ENCODE data around the gene RBM20. TPM values are rescaled to one million over a fixed set of nuclear protein-coding genes. Genes with fewer than 3 reads are reported as not detected.

Gene RBM20
- total and polyA plus RNA-seq, 2 of the 13 experiments (the other 11 are each of a cell fraction or from before 2014, with no cell fraction given), result 0.02 to 0.22 TPM

- TF ChIP-seq ZNF616 (CRISPR knock-in tag; IDR thresholded peaks at IDR 0.05; ENCODE audit: low read depth), result no peak
- no peak for TF ChIP-seq ZNF749 (CRISPR knock-in tag; IDR thresholded peaks at IDR 0.05; ENCODE audit: borderline replicate concordance)
- no peak for TF ChIP-seq JDP2 (CRISPR knock-in tag; IDR thresholded peaks at IDR 0.05; ENCODE audit: borderline replicate concordance)
- no peak for TF ChIP-seq SNAPC5 (CRISPR knock-in tag; IDR thresholded peaks at IDR 0.05; ENCODE audit: borderline replicate concordance)
- TF ChIP-seq YY1 (IDR thresholded peaks at IDR 0.05; ENCODE audit: insufficient read depth, insufficient replicate concordance, low read depth, low read length), result no peak
- TF ChIP-seq CBX2 (IDR thresholded peaks at IDR 0.05; ENCODE audit: low read depth, low read length), result no peak
- TF ChIP-seq CBX2 (CRISPR knock-in tag; IDR thresholded peaks at IDR 0.05; ENCODE audit: low read depth), result no peak
- TF ChIP-seq CCAR2 (optimal IDR thresholded peaks at IDR 0.05; ENCODE audit: low read depth, low read length), result no peak
- no peak for TF ChIP-seq SIN3A (IDR thresholded peaks at IDR 0.05; ENCODE audit: borderline replicate concordance, low read depth, low read length)
- TF ChIP-seq GLI4 (CRISPR knock-in tag; IDR thresholded peaks at IDR 0.05; ENCODE audit: borderline replicate concordance), result no peak
- no peak for TF ChIP-seq ZFP37 (CRISPR knock-in tag; IDR thresholded peaks at IDR 0.05; ENCODE audit: borderline replicate concordance)
- TF ChIP-seq MNT (IDR thresholded peaks at IDR 0.05), result no peak
- no peak for TF ChIP-seq MEIS2 (CRISPR knock-in tag; IDR thresholded peaks at IDR 0.05)
- TF ChIP-seq ZNF383 (CRISPR knock-in tag; IDR thresholded peaks at IDR 0.05; ENCODE audit: borderline replicate concordance), result no peak
- TF ChIP-seq PTBP1 (IDR thresholded peaks at IDR 0.05; ENCODE audit: low read depth, low read length, poor library complexity, severe bottlenecking), result no peak
- no peak for TF ChIP-seq ZNF557 (CRISPR knock-in tag; IDR thresholded peaks at IDR 0.05)
- TF ChIP-seq ZBTB4 (CRISPR knock-in tag; IDR thresholded peaks at IDR 0.05; ENCODE audit: borderline replicate concordance), result 0 out of 2 replicates have a peak, but pooled peaks have one; percentile 53
- TF ChIP-seq ZBTB33 (CRISPR knock-in tag; IDR thresholded peaks at IDR 0.05), result no peak
- TF ChIP-seq ZNF317 (CRISPR knock-in tag; IDR thresholded peaks at IDR 0.05), result no peak
- no peak for TF ChIP-seq FOSL1 (CRISPR knock-in tag; IDR thresholded peaks at IDR 0.05; ENCODE audit: borderline replicate concordance)
- no peak for TF ChIP-seq ZNF430 (CRISPR knock-in tag; IDR thresholded peaks at IDR 0.05)
- TF ChIP-seq PRPF4 (IDR thresholded peaks at IDR 0.05; ENCODE audit: low read depth, low read length, poor library complexity, severe bottlenecking), result no peak
- no peak for TF ChIP-seq TBX2 (CRISPR knock-in tag; IDR thresholded peaks at IDR 0.05; ENCODE audit: borderline replicate concordance)
- TF ChIP-seq CBX1 (IDR thresholded peaks at IDR 0.05; ENCODE audit: low read depth), result no peak
Measured at GRCh38 chr10:110833941-110834628, 189.9 kb downstream of the RBM20 start (continued).
